GM12892 (cell line): ENCODE measurements around the gene ASB11.

Source experiments
- DNase-seq: peaks from one replicate; pipeline ENCODE4 v3.0.0; 2011; ENCODE audit not compliant: insufficient read length
- FAIRE-seq: peaks from 2 replicates; lab custom pipeline; 2011; peaks lifted over from hg19 to GRCh38; lab: Jason Lieb, UNC
- POLR2A ChIP-seq: IDR thresholded peaks from 2 replicates; pipeline ENCODE4 v1.6.1; 2011; ENCODE audit warnings: low read depth, low read length, control low read depth
- POLR2AphosphoS5 ChIP-seq: IDR thresholded peaks from 2 replicates; pipeline ENCODE4 v1.6.1; 2011; ENCODE audit warnings: low read depth, low read length, control low read depth
- TAF1 ChIP-seq: IDR thresholded peaks from 2 replicates; pipeline ENCODE4 v1.6.1; 2011; ENCODE audit warnings: low read depth, mild to moderate bottlenecking, control low read depth, low read length, borderline replicate concordance

Gene ASB11

DNA sequence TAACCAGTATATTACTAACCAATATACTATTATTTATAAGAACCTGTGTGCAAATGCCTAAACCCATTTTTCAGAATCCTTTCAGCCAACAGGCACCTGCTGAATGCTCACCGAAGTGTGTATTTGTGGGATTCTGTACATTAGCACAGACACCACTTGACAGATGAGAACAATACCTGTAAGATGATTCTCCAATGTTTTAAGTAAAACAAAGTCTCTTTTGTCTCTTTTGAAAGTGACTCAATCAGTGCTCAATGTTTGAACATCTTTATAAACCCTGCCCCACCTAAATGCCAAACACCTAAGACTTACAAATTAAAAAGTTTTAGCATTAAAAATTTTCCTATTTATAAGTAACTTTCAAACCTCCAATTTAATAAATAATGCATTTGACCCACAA lies 46.3 kb downstream of the ASB11 start:
- no peak for TF ChIP-seq POLR2A
- no peak for TF ChIP-seq POLR2AphosphoS5
- TF ChIP-seq TAF1, result no peak
- FAIRE-seq (no peak), DNase-seq (no peak)

DNA sequence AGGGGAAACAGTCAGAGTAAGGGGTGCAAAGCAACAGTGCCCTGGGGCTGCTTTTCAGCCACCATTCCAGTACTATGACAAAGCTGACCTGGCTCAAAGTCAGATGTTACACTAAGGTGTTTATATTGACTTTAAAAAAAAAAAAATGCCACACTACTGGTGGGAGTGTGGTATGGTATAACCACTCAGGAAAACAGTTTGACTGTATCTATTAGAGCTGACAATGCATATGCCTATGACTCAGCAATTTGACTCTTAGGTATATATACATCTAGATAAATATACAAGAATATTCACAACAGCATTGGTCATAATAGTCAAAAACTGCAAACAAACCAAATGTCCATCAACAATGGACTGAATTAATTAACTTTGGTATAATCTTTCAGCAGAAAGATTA lies 60.6 kb downstream of the ASB11 start:
- no peak for FAIRE-seq
- DNase-seq, result no peak
- no peak for TF ChIP-seq POLR2AphosphoS5
- no peak for TF ChIP-seq POLR2A
- no peak for TF ChIP-seq TAF1

DNA sequence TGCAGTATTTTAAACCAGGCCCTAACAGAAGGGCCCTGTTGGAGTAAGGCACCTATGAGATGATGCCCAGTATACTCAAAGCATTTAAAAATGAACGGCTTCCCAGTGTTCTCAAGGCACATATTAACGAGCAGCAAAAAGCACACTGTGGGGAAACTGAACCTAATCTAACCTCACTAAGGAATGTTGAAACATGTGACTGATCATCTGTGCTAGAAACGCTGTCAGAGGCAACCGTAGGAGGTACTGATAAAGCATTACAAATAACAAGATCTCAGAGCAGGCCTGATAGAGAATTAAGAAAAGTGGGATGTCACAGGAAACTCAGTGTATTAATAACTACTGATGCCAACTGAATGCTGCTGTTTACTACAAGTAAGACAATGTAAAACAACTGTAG lies 69.5 kb downstream of the ASB11 start:
- TF ChIP-seq POLR2AphosphoS5 (no peak), TAF1 (no peak), POLR2A (no peak)
- FAIRE-seq, result no peak
- DNase-seq, result no peak

DNA sequence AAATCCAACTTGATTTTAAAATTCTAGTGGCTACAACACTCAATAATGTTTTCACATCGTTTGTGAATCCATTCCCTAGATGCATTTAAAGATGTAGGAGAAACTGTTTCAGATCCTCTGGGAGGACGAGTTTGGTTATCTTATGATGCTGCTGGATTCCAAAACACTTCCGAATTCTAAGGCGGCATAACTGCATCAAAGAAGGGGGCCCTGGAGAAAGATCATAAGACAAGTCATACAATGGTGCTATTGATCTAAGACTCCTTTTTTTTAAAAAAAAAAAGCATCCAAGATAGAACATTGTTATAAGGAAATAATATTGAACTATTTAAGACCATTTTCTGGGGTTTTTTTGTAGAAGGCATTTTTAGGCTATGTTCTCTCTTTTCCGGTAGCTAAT lies 71.0 kb downstream of the ASB11 start:
- TF ChIP-seq POLR2AphosphoS5 (no peak), TAF1 (no peak), POLR2A (no peak)
- no peak for DNase-seq
- no peak for FAIRE-seq

DNA sequence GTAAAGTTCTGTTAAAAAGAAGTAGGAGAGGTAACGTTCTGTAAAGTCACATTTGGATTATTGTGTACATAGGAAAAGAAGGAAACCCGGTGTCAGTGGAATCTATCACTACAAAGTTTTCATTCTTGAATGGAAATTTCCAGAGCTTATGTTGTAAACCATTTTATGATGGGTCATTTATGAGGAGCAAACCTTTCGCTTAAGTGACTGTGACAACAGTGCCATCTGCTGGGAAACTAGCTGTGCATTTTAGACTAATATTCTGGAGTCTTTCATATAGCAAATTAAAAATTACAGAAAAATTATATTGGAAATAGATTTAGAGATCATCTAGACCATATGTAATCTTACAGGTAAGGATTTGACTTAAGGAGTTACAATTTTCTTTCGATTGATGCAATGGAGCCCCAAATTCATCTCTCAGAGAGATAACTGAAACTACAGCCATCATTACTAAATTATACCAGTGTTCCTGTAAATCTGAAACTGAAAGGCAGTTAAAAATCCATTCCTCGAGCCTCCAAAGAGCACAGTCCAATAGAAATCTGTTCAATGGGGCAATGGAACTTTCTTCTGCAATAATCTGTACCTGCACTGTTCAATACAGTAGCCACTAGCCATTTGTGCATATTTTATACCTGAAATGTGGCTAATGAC lies 72.4 kb downstream of the ASB11 start:
- FAIRE-seq, result peak; percentile 88
- TF ChIP-seq TAF1, result no peak
- no peak for TF ChIP-seq POLR2AphosphoS5
- TF ChIP-seq POLR2A, result no peak

DNA sequence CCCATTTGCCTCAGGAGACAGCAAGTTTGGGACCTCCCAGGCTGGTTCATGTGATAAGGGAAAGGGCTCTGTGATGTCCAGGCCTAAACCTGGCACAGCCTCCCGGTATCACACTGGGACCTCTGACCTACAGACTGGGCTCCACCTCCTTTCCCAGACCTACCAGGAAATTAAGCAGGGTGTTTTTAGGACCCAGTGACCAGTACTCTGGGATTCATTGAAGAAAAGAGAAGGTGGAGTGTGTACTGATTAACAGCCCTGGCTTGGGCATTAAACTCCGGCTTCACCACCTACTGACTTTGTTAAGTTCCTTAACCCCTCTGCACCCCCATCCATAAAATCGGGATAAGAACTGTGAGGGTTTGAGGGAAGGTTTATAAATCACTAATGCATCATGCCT lies 74.1 kb downstream of the ASB11 start:
- FAIRE-seq, result no peak
- DNase-seq, result no peak
- TF ChIP-seq POLR2A (no peak), TAF1 (no peak), POLR2AphosphoS5 (no peak)

More for the DNA sequence above, 72.4 kb downstream of the ASB11 start:
- no peak for DNase-seq

DNA sequence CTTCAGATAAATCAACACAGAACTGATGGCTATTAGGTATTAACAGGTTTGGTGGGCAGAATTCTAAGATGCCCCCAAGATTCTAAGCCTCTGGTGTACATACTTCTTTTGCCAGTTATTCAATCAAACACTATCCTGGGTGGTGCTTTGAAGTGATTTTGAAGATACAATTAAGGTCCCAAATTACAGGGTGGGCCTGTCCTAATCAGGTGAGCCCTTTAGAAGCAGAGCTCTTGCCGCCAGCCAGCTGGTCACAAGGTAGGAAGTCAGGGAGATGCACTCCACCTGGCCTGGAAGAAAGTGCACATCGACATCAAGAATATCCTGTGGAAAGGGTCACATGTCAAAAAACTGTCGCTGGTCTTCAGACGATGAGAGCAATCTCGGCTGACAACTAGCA lies 75.0 kb downstream of the ASB11 start:
- FAIRE-seq (no peak), DNase-seq (no peak)
- TF ChIP-seq POLR2A (no peak), TAF1 (no peak), POLR2AphosphoS5 (no peak)

DNA sequence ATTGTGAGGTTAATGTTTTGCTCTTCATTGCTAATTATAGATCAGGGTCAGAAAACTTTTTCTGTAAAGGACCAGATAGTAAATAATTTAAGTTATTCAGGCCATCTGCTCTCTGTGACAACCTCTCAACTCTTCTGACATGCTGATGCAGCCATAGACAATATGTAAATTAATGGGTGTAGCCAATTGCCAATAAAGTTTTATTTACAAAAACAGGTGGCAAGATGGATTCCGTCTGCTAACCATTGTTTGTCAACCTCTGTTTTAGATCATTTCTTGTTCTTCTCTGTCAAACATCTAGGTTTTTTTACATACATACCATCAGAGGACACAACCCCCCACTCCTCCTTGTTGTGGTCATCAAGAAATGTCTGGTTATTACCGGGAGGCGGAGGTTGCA lies 79.3 kb downstream of the ASB11 start:
- TF ChIP-seq POLR2A (no peak), POLR2AphosphoS5 (no peak), TAF1 (no peak)
- no peak for FAIRE-seq
- DNase-seq, result no peak

DNA sequence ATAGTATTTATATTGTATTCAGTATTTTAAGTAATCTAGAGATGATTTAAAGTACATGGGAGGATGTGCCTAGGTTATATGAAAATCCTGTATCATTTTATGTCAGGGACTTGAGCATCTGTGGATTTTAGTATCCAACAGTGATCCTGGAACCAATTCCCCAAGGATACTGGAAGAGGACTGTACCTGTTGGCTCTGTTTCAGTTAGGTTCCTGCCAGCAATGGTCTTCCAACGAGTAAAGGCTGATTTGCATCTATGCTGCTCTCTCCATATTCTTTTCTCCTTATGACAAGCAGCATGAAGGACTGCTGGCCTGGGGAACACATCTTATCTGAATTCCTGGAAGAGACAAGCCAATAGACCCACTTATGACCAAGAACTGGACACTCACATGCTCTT lies 80.4 kb downstream of the ASB11 start:
- FAIRE-seq (no peak), DNase-seq (no peak)
- TF ChIP-seq POLR2AphosphoS5 (no peak), POLR2A (no peak), TAF1 (no peak)

DNA sequence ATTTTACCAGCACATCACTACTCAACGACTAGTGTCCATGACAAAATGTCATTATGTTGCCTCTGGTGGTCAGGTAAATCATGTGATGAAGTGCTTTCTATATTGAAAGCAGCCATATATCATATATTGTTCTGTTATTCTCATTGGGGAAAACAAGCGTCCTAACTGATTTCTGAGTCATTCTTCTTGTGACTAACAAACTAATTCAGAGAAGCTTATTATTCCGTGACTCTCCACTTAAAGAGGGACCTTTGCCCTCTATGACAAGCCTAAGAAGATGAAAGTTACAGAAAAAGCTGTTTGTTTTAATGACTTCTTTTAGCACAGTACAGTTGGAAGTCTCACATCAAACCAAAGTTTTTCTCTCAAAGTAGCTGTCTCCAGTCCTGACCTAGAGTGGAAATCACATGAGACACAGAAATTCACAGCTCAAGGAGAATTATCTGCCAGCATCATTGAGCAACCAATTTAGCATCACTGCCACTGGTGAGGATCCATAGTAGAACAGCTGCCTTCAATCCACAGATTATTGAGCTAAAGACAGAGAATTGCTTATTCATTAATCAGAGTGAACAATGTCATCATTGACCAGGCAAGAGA lies 81.9 kb downstream of the ASB11 start:
- DNase-seq, result no peak
- TF ChIP-seq TAF1 (no peak), POLR2A (no peak), POLR2AphosphoS5 (no peak)
- no peak for FAIRE-seq
